Sigmoid colon (tissue), 7 donors: ENCODE results near the gene GLTP. TPM values are rescaled to one million over a fixed set of nuclear protein-coding genes. Genes with fewer than 3 reads are reported as not detected.

ENCODE experiments used
- DNase-seq: peaks from one replicate; pipeline ENCODE4 v3.0.0-alpha.2; 2019
- H3K27ac ChIP-seq, 4 donors: fragments of 200-600 bp; sonication (generic); one replicate each; pipeline ENCODE4 v1.5.1; 2016 to 2019; ENCODE audit warnings: mild to moderate bottlenecking in 1 of 4
- H3K27me3 ChIP-seq, 3 donors: fragments of 200-600 bp; sonication (generic); one replicate each; pipeline ENCODE4 v1.5.1; 2019; ENCODE audit warnings: mild to moderate bottlenecking in 1 of 3
- H3K36me3 ChIP-seq, 4 donors: fragments of 200-600 bp; sonication (generic); one replicate each; pipeline ENCODE4 v1.5.1; 2016 to 2019
- H3K4me1 ChIP-seq, 4 donors: fragments of 200-600 bp; sonication (generic); one replicate each; pipeline ENCODE4 v1.5.1; 2017 to 2019
- H3K4me3 ChIP-seq, 4 donors: fragments of 200-600 bp; sonication (generic); one replicate each; pipeline ENCODE4 v1.5.1; 2017 to 2019; ENCODE audit warnings: mild to moderate bottlenecking in 2 of 4, moderate library complexity in 1 of 4
- H3K9me3 ChIP-seq, 4 donors: fragments of 200-600 bp in 3 of 4; sonication (generic) in 3 of 4; one replicate each; pipeline versions ENCODE4 v1.5.1 to v1.6.1; 2013 to 2019
- EP300 ChIP-seq, 4 donors: sonication (generic); formaldehyde crosslinking; IDR thresholded peaks; one replicate each; pipeline ENCODE4 v1.6.1; 2017; ENCODE audit warnings: antibody characterized with exemption in 4 of 4
- POLR2A ChIP-seq, 2 donors: fragments of 450-650 bp; IDR thresholded peaks; one replicate each; pipeline ENCODE4 v1.6.1; 2016; ENCODE audit warnings: antibody characterized with exemption in 2 of 2, mild to moderate bottlenecking in 2 of 2, moderate library complexity in 2 of 2
- POLR2AphosphoS5 ChIP-seq, 4 donors: sonication (generic); formaldehyde crosslinking; IDR thresholded peaks; one replicate each; pipeline ENCODE4 v1.6.1; 2017; ENCODE audit warnings: antibody characterized with exemption in 4 of 4
- WGBS, 2 donors: extraction: QIAGEN DNeasy Blood & Tissue Kit; methylation state at CpG; one replicate each; pipeline ENCODE4 v1.1.7; 2013; 5-methylcytosine and 5-hydroxymethylcytosine counted together
- intact Hi-C: fragments of 100-400 bp; cut with DNase I; formaldehyde crosslinking; loops from one replicate; pipeline ENCODE4 v1.15.1; 2023
- polyA plus RNA-seq, 3 donors: library from polyadenylated mRNA; stranded (reverse); fragments of 200-250 nt; gene quantifications; one replicate each; pipeline ENCODE4 v1.2.3, GENCODE V29; 2013
- total RNA-seq, 4 donors: library from RNA; depleted of rRNA; stranded (reverse); fragments of >200 nt; gene quantifications; one replicate each; pipeline ENCODE4 v1.1.0, GENCODE V29; 2016
- TF ChIP-seq, protein P1 (sequence below), 4 experiments: fragments of 450-650 bp in 3 of 4; fragments of 200-600 bp in 1 of 4; IDR thresholded peaks; one replicate each; pipeline ENCODE4 v1.5.1; 2016 to 2019; ENCODE audit warnings: antibody characterized with exemption in 4 of 4, mild to moderate bottlenecking in 3 of 4, moderate library complexity in 2 of 4
- donor health status: healthy with polysubstance abuse.
- donor health status: Bipolar disorder and iron deficiency.
- donor health status: healthy.

GLTP gene
- total and polyA plus RNA-seq, 7 donors, result 33.5 to 105 (median 45.3) TPM

DNA sequence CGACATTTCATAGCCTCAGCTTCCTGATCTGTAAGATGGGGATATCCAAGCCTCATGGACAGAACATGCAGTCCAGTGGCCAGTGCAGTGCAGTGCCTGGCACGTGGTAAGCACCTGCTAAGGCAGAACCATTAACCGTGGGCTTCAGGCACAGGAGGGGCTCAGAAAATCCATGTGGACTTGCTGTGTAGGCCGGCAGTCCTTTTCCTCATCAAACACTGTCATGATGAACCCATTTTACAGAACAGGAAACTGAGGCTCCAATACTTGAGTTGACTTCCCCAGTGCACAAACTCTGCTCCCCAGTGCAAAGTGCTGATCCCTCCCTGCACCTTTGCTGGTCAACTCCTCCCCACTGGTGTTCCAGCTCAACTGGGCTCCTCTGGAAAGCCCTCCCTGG lies 65.1 kb downstream of the GLTP start:
- peaks cover 0 to 24% (median 0%) of the 10 kb centered on the region in 3 donors for H3K27me3 ChIP-seq
- no peaks in the 10 kb centered on the region for H3K9me3 ChIP-seq
- no peak overlapping the region for H3K4me3 ChIP-seq
- no peak for DNase-seq
- intact Hi-C loops, result no loop called here
- 81 to 89% methylated on average over 4 of the region's 4 CpGs for WGBS, 2 donors
- no peak overlapping the region for H3K27ac ChIP-seq
- no peak for TF ChIP-seq EP300 (IDR thresholded peaks at IDR 0.05)
- TF ChIP-seq POLR2AphosphoS5 (IDR thresholded peaks at IDR 0.05), result no peak
- TF ChIP-seq, protein P1, sequence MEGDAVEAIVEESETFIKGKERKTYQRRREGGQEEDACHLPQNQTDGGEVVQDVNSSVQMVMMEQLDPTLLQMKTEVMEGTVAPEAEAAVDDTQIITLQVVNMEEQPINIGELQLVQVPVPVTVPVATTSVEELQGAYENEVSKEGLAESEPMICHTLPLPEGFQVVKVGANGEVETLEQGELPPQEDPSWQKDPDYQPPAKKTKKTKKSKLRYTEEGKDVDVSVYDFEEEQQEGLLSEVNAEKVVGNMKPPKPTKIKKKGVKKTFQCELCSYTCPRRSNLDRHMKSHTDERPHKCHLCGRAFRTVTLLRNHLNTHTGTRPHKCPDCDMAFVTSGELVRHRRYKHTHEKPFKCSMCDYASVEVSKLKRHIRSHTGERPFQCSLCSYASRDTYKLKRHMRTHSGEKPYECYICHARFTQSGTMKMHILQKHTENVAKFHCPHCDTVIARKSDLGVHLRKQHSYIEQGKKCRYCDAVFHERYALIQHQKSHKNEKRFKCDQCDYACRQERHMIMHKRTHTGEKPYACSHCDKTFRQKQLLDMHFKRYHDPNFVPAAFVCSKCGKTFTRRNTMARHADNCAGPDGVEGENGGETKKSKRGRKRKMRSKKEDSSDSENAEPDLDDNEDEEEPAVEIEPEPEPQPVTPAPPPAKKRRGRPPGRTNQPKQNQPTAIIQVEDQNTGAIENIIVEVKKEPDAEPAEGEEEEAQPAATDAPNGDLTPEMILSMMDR (IDR thresholded peaks at IDR 0.05), result no peak
- TF ChIP-seq POLR2A (IDR thresholded peaks at IDR 0.05), result no peak
- H3K4me1 ChIP-seq, result no peaks in the 10 kb centered on the region
- H3K36me3 ChIP-seq, result no peaks in the 10 kb centered on the region

DNA sequence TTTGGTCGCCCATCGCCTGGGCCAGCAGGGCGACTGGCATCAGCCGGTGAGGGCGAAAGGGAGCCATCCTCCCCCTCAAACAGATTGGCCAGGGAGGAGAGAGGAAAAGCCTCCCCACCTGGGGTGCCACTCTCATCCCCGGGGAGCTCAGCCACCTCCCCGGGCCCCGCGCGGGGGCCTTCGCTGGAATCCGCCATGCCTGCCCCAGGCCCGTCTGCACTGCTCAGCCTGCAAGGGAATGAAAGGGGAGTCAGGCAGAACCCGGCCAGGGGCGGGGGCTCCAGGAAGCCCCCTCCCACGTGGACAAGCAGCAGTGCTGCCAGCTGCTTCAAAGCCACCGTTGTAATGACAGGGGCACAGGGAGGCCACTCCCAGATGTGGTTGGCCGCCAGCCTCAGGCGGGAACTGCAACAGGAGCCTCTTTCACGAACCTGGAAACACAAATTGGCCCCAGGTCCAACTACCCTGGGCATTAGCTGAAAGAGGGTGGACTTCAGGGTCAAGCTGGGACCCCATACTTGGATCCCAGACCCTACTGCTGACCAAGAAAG lies 65.7 kb downstream of the GLTP start:
- intact Hi-C loops, result no loop called here
- Histone ChIP-seq H3K4me1 (no peaks in the 10 kb centered on the region), H3K36me3 (no peaks in the 10 kb centered on the region), H3K27me3 (peaks cover 0 to 19% (median 0%) of the 10 kb centered on the region in 3 donors), H3K9me3 (no peaks in the 10 kb centered on the region), H3K27ac (no peak overlapping the region), H3K4me3 (no peak overlapping the region)
- 64 to 76% methylated on average over 20 of the region's 20 CpGs for WGBS, 2 donors
- DNase-seq, result no peak
- TF ChIP-seq POLR2A (IDR thresholded peaks at IDR 0.05) (no peak), POLR2AphosphoS5 (IDR thresholded peaks at IDR 0.05) (no peak), EP300 (IDR thresholded peaks at IDR 0.05) (no peak)
- TF ChIP-seq, protein P1 (IDR thresholded peaks at IDR 0.05), result no peak

DNA sequence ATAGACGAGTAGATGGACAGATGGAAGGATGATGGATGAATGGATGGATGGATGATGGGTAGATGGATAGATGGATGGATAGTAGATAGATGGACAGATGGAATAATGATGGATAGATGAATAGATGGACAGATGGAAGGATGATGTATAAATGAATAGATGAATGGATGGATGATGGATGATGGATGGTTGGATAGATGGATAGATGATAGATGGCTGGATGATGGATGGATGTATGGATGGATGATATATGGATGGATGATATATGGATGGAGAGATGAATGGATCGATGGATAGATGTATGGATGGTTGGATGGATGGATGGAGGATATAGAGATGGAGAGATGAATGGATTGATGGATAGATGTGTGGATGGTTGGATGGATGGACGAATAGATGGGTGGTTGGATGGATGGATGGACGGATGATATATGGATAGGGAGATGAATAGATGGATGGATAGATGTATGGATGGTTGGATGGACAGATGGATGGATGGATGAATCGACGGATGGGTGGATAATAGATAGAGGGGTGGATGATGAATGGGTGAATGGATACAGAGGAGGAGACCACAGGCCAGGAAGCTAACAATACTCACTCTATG lies 66.4 kb downstream of the GLTP start:
- WGBS, 2 donors, result 91 to 93% methylated on average over 6 of the region's 6 CpGs
- no peak overlapping the region for H3K4me3 ChIP-seq
- H3K27ac ChIP-seq, result no peak overlapping the region
- TF ChIP-seq EP300 (IDR thresholded peaks at IDR 0.05) (no peak), POLR2A (IDR thresholded peaks at IDR 0.05) (no peak), POLR2AphosphoS5 (IDR thresholded peaks at IDR 0.05) (no peak)
- TF ChIP-seq, protein P1 (IDR thresholded peaks at IDR 0.05), result no peak
- no peaks in the 10 kb centered on the region for H3K9me3 ChIP-seq
- peaks cover 0 to 16% (median 0%) of the 10 kb centered on the region in 3 donors for H3K27me3 ChIP-seq
- no peaks in the 10 kb centered on the region for H3K36me3 ChIP-seq
- no peak for DNase-seq
- intact Hi-C loops, result no loop called here
- no peaks in the 10 kb centered on the region for H3K4me1 ChIP-seq

DNA sequence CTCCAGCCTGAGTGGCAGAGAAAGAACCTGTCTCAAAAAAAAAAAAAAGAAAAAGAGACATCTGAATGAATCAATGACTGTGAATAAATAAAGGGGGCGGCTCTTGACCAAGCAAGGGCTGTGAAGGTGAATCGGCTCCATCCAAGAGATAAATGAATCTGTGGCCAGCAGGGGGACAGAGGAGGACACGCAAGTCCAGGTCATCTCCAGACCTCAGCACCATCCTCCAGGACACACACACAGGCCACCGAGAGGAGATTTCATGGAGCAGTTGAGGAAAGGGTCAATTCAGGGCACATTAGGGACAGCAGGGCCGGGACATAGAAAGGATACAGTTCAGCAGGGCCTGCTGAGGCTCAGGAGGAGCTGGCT lies 68.7 kb downstream of the GLTP start:
- DNase-seq, result no peak
- H3K4me3 ChIP-seq, result no peak overlapping the region
- no peaks in the 10 kb centered on the region for H3K9me3 ChIP-seq
- H3K27ac ChIP-seq, result no peak overlapping the region
- TF ChIP-seq POLR2AphosphoS5 (IDR thresholded peaks at IDR 0.05) (no peak), EP300 (IDR thresholded peaks at IDR 0.05) (no peak), POLR2A (IDR thresholded peaks at IDR 0.05) (no peak)
- TF ChIP-seq, protein P1 (IDR thresholded peaks at IDR 0.05), result no peak
- 55 to 77% methylated on average over 5 of the region's 5 CpGs for WGBS, 2 donors
- H3K27me3 ChIP-seq, result no peaks in the 10 kb centered on the region
- intact Hi-C loops, result no loop called here
- H3K4me1 ChIP-seq, result no peaks in the 10 kb centered on the region
- no peaks in the 10 kb centered on the region for H3K36me3 ChIP-seq
